HepG2 (cell line): ENCODE results near the gene TMEM232. TPM values are rescaled to one million over a fixed set of nuclear protein-coding genes. Genes with fewer than 3 reads are reported as not detected.

Source experiments
- RXRA ChIP-seq: sonication (generic); formaldehyde crosslinking; IDR thresholded peaks from 2 replicates; pipeline ENCODE4 v1.5.1; 2020; ENCODE audit warnings: missing genetic modification reagents
- TMF1 ChIP-seq: sonication (generic); formaldehyde crosslinking; IDR thresholded peaks from 2 replicates; pipeline ENCODE4 v1.8.1; 2022; ENCODE audit warnings: low read depth, missing genetic modification reagents
- ZBTB40 ChIP-seq, 2 experiments: fragments of 450-650 bp in 1 of 2; sonication (generic) in 1 of 2; formaldehyde crosslinking in 1 of 2; IDR thresholded peaks; 2 replicates each; pipeline versions ENCODE4 v1.6.1 to v1.8.0; 2016 to 2022; ENCODE audit warnings: antibody characterized with exemption in 1 of 2, mild to moderate bottlenecking in 1 of 2, missing genetic modification reagents in 1 of 2
- ZNF83 ChIP-seq: sonication (generic); formaldehyde crosslinking; IDR thresholded peaks from 2 replicates; pipeline ENCODE4 v1.4.0; 2020; ENCODE audit warnings: missing genetic modification reagents, mild to moderate bottlenecking, borderline replicate concordance
- polyA plus RNA-seq, 8 experiments: library from polyadenylated mRNA; depleted of rRNA in 3 of 8; stranded (reverse) in 7 of 8; unstranded in 1 of 8; fragments of >200 nt; fragmentation: Illumina TruSeq in 4 of 8; extraction: Trizol in 4 of 8; gene quantifications; 2 replicates each; pipeline versions ENCODE4 v1.2.1 to v1.2.3, GENCODE V29; 2011 to 2016; ENCODE audit warnings: low read depth in 4 of 8, missing spikeins in 1 of 8, mixed read lengths in 1 of 8; ENCODE audit not compliant: insufficient read depth in 1 of 8
- total RNA-seq, 5 experiments: library from RNA; depleted of rRNA; stranded (reverse); fragments of >200 nt; fragmentation: Illumina TruSeq; extraction: Trizol; gene quantifications; 2 replicates each; pipeline ENCODE4 v1.2.3, GENCODE V29; 2016; ENCODE audit warnings: low read depth in 1 of 5

TMEM232 gene
- total and polyA plus RNA-seq, 2 of the 13 experiments (the other 11 are each of a cell fraction or from before 2014, with no cell fraction given) = 0.29 to 0.71 TPM

DNA sequence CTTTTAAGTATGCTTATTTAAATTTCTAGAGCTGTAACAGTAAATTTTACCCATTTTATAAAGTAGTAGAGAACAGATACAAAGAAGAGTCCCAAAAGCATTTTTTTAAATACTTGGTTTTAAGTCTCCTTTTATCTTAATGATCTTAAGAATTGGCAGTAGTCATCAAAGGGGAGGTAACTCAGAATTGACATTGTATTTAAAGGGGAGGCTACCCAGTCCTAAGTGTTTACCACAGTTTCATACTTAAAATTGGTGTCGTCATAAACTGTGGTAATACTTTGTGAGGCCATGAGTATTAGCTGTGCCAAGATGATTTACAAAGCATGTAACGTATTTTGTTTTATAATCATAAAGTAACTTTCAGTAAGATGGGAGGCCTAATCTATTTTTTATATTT, 27.1 kb upstream of the TMEM232 start (continued):
- no peak for TF ChIP-seq ZBTB40 (IDR thresholded peaks at IDR 0.05)
- no peak for TF ChIP-seq ZBTB40 (CRISPR knock-in tag; IDR thresholded peaks at IDR 0.05)
- no peak for TF ChIP-seq TMF1 (CRISPR knock-in tag)
- TF ChIP-seq ZNF83 (CRISPR knock-in tag) = no peak
- TF ChIP-seq RXRA = no peak
